HG02623 (cell line): ENCODE results near the gene QSOX2.

Experiments
- ATAC-seq: cut with Tn5 transposase; IDR thresholded peaks from one replicate; pipeline ENCODE4 v1.9.1; 2021; ENCODE audit warnings: moderate library complexity; ENCODE audit not compliant: unreplicated experiment

Gene QSOX2

DNA sequence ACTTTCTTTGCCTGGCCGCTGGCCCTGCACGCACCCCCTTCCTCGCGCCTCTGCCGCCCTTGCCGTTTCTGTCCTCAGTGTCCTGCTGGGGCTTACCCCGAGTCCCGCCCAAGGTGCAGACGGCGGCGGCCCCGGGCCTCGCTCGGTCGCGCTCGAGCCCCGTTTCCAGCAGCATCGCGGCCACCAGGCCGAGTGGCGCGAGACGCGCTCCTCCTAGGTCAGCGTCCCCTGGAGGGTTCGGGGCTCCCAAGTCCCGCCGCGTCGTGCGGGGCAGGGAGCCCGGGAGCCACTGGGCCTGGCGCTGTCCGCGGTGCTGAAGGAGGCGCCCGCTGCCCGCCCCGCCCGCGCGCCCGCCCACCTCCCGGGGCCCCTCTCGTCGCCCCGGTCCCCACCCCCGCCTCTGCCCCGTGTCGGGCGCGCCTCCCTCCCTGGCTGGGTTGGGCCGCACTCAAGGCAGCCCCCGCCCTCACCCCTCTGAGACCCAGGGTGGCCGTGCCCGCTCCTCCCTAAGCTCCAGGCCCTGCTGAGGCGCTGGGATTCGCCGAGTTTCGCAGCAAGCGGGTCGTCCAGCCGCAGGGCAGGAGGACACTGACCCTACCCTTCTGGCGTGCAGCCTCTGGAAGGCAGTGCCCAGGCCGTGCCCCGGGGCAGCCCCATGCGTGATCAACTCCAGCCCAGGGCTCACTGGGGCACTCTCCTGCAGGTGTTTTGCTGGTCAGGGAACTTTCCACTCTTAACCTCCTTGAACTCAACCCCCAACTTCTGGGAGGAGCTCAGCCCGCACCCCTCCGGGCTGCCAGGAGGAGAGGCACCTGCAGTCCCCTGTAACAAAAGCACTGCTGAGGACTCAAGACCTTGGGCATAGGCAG is 40.5 kb downstream of the QSOX2 start, which contains the start of gene LHX3:
Gene LHX3 (minus strand): TSS at position 291 of the 869 bp plus-strand sequence. CDS start 116 bp downstream, at position 175.
- ATAC-seq: no peak

DNA sequence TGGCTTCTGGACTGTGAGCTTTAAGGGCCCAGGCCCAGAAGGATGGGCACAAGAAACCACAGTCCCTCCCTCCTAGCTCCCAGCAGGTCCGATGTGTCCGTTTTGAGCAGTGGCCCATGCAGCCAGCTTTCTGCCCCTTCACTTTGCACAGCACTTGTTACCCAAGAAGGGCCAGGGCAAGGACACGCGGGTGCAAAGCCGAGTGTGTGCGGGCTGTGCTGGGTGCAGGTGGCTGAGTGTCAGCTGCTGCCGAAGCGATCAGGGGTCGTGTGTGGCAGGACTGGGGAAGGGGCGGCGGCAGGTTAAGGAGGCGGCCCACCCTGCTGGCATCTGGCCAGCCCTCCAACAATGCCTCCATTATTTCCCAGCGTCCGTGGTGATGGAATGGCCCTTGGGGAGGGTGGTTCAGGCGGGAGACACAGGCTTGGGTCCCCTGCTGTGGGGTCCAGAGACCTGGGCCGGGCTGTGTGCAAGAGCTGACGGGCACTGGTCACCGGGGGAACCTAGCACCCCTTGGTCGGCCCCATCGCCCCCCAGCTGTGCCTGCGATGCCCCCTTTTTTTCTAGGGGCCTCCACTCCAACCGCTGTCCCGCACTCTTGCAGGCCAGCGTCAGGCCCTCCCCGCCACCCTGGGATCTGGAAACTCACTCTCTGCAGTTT is 41.3 kb downstream of the QSOX2 start:
- ATAC-seq: no peak

- no peak for ATAC-seq
Observed at GRCh38 chr9:136203408-136204144, 42.0 kb downstream of the QSOX2 start.

GRCh38 chr9:136202454-136203407 is 42.9 kb downstream of the QSOX2 start:
- ATAC-seq: no peak

- no peak for ATAC-seq
Observed at GRCh38 chr9:136201609-136202453, 43.8 kb downstream of the QSOX2 start.

GRCh38 chr9:136201174-136201573 is 44.4 kb downstream of the QSOX2 start:
- ATAC-seq: no peak

DNA sequence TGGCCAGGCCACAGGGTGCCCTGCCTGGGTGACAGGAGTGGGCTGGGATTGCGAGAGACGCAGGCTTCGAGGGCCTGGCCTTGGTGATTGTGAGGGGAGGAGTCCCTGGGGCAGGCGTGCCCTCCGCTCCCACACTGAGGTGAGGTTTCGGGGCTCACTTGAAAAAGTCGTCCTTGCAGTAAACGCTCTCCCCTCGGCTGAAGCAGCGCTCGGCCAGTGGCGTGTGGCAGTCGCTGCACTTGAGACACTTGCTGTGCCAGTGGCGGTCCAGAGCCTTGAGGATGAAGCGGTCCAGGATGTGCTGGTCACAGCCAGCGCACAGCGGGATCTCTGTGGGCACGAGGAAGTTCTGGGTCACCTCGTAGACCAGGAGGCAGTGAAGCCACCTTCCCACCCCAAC is 45.2 kb downstream of the QSOX2 start:
- no peak for ATAC-seq

- ATAC-seq: no peak
Observed at GRCh38 chr9:136199391-136200288, 46.0 kb downstream of the QSOX2 start.

DNA sequence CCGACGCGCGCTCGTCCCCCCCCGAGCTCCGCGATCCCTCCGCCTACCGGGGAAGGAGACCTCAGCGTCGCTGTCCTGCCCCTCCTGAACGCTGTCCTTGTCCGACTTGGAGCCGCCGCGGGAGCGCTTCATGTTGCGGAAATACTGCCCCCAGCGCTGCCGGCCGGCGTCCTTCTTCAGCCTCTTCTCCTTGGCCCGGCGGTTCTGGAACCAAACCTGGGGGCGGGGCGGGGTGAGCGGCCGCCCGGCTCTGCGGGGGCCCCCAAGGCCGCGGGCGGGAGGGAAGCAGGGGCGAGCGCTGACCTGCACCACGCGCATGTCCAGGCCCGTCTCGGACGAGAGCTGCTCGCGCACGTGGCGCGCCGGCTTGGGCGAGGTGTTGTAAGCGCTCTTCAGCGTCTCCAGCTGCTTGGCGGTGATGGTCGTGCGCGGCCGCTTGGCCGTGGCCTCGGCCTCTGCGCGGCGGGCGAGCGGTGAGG is 47.0 kb downstream of the QSOX2 start:
- no peak for ATAC-seq

DNA sequence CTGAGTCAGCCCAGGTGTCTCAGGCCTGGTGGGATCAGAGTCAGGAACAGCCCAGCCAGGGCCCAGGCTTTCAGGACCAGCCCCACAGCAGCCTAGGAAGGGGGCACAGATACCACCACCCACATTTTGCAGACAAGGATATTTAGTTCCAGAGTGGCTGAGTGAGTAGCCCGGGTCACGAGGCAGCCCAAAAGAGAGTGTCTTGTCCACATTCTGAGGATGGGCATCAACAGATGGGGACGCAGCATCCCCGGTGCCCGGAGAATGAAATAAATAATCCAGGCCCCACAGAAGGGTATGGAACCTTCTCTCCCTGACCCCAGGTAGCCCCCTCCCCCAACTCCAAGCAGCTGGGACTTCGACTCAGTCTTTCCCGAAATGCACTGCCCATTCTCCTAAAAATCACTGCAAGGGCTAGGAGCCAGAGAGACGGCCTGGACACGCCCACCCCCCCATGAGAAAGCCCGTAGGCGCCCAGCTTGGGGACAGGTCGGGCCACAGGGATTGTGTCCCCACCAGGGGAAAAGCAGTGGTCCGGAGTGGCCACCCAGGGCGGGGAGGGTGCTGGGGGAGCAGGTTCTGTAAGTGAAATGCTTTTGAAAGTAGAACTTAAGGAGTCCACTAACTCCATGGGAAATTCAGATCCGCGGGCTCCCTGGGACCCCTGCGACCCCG is 47.5 kb downstream of the QSOX2 start:
- ATAC-seq: no peak

DNA sequence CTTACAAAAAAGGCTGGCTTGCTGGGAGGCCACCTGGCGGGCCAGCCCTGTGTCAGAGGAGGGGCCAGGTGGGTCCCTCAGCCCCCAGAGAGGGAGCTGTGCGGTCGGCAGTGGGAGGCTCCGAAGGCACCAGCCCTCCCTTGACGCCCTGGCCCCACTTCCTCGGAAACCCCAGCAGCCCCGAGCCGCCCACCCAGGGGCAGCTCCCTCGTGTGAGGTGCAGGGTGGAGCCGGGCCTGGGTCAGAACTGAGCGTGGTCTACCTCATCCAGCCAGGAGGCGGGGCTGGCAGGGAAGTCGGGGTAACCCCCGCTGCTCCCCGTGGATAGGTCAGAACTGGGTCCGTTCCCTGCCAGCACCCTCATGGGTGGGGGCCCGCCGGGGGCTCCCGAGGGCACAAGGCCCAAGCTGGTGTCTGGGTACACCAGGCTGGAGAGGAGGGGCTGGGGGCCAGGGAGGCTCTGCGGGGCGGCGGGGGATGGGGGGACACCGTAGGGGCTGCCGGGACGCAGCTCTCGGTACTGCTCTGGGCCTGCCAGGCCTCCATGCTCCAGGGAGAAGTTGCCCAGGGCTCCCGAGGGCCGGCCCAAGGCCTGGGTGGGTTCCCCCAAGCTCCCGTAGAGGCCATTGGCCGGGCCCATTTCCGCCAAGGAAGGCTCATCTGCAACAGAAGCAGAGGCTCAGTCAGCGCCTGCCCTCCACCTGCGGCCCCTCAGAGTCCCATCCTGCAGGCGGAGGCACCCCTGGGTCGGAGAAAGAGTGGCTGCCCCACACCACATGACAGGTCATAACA is 48.3 kb downstream of the QSOX2 start:
- no peak for ATAC-seq

GRCh38 chr9:136196404-136197083 is 49.1 kb downstream of the QSOX2 start:
- no peak for ATAC-seq

GRCh38 chr9:136194540-136194939 is 51.1 kb downstream of the QSOX2 start:
- ATAC-seq: no peak

DNA sequence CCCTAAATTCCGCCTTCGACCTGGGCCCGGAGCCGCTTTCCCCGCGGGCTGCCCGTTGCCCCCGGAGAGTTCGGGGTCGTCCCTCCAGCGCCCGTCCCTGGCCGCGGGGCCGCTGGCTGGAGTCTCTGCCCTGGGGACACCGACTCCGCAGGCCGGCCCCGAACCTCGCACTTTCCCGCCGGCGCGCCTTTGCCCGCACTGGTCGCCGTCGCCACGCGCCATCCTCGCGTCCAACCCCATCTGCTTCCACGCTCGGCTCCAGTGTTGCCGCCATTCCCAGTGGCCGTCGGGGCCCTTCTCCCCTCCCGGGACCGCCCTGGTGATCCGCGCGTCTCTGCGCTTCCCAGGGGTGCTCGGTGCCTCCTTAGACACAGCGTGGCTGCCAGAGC is 51.7 kb downstream of the QSOX2 start:
- no peak for ATAC-seq

- no peak for ATAC-seq
Observed at GRCh38 chr9:136193127-136193890, 52.3 kb downstream of the QSOX2 start.
